ENCODE results near the gene KRTAP12-2.

DNA sequence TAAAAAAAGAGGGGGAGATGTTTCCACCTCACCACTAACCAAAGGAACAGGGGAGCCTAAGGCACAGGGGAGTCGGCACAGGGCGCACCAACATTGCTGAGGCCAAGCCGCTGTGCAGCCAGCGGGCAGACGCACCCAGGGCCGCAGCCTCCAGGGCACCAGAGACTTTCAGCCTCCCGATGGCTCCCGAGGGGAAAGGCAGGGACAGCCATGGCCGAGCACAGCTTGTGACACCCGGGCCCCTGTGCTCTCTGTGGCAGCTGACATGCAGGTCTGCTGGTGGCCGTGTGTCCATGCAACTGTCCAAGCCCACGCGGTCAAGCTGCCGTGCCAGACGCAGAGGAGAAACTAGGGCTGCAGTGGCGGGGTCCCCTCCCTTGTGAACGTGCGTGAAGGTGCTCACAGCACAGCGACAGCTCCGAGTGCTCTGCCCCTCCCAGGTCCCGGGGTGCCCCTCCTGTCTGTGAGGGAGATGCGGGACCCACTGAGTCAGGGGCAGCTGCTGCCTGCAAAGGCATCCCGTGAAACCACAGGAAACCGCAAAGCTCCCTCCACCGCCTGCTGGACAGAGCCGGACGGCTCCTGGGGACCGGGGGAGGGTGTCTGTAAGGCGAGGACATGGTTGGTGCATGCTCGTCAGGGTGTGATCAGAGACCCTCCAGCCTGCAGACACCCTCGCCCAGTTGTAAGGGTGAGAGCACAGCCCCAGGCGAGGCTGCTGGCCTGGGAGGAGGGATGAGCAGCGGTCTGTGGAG, 18.0 kb downstream of the KRTAP12-2 start:
- TF ChIP-seq, protein P1, sequence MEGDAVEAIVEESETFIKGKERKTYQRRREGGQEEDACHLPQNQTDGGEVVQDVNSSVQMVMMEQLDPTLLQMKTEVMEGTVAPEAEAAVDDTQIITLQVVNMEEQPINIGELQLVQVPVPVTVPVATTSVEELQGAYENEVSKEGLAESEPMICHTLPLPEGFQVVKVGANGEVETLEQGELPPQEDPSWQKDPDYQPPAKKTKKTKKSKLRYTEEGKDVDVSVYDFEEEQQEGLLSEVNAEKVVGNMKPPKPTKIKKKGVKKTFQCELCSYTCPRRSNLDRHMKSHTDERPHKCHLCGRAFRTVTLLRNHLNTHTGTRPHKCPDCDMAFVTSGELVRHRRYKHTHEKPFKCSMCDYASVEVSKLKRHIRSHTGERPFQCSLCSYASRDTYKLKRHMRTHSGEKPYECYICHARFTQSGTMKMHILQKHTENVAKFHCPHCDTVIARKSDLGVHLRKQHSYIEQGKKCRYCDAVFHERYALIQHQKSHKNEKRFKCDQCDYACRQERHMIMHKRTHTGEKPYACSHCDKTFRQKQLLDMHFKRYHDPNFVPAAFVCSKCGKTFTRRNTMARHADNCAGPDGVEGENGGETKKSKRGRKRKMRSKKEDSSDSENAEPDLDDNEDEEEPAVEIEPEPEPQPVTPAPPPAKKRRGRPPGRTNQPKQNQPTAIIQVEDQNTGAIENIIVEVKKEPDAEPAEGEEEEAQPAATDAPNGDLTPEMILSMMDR (IDR thresholded peaks at IDR 0.05; ENCODE audit: low read depth, low read length, missing input control), result no peak
- TF ChIP-seq, protein P2, sequence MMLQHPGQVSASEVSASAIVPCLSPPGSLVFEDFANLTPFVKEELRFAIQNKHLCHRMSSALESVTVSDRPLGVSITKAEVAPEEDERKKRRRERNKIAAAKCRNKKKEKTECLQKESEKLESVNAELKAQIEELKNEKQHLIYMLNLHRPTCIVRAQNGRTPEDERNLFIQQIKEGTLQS (IDR thresholded peaks at IDR 0.05), result no peak
- no peak for TF ChIP-seq SP1 (IDR thresholded peaks at IDR 0.05)
- TF ChIP-seq TAF1 (conservative IDR thresholded peaks at IDR 0.05), result no peak
- TF ChIP-seq, protein P3, sequence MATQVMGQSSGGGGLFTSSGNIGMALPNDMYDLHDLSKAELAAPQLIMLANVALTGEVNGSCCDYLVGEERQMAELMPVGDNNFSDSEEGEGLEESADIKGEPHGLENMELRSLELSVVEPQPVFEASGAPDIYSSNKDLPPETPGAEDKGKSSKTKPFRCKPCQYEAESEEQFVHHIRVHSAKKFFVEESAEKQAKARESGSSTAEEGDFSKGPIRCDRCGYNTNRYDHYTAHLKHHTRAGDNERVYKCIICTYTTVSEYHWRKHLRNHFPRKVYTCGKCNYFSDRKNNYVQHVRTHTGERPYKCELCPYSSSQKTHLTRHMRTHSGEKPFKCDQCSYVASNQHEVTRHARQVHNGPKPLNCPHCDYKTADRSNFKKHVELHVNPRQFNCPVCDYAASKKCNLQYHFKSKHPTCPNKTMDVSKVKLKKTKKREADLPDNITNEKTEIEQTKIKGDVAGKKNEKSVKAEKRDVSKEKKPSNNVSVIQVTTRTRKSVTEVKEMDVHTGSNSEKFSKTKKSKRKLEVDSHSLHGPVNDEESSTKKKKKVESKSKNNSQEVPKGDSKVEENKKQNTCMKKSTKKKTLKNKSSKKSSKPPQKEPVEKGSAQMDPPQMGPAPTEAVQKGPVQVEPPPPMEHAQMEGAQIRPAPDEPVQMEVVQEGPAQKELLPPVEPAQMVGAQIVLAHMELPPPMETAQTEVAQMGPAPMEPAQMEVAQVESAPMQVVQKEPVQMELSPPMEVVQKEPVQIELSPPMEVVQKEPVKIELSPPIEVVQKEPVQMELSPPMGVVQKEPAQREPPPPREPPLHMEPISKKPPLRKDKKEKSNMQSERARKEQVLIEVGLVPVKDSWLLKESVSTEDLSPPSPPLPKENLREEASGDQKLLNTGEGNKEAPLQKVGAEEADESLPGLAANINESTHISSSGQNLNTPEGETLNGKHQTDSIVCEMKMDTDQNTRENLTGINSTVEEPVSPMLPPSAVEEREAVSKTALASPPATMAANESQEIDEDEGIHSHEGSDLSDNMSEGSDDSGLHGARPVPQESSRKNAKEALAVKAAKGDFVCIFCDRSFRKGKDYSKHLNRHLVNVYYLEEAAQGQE (IDR thresholded peaks at IDR 0.05), result no peak
- no peak for TF ChIP-seq EGR1 (IDR thresholded peaks at IDR 0.05; ENCODE audit: low read depth in 2 of 2)
- no peak for TF ChIP-seq HNF4A (conservative IDR thresholded peaks at IDR 0.05)

Data from liver (tissue), 3 donors.